IMR-90 (cell line): ENCODE results near the gene APP. TPM values are rescaled to one million over a fixed set of nuclear protein-coding genes. Genes with fewer than 3 reads are reported as not detected.

ENCODE experiments used
- ATAC-seq: fragments of 200-7000 bp; cut with Tn5 transposase; 2 replicates; pipeline ENCODE4 v1.9.1; 2020; ENCODE audit warnings: low read depth, mild to moderate bottlenecking, moderate library complexity
- BruUV-seq: library from RNA; stranded (reverse); fragments of 400-500 nt; replicated peaks from 2 replicates; lab custom pipeline; 2021; lab: Mats Ljungman, UMichigan
- CTCF ChIA-PET: fragments of 300-600 bp; formaldehyde crosslinking; extraction: SDS; loops from one replicate; lab custom pipeline; 2021; ENCODE audit warnings: antibody characterized with exemption; lab: Yijun Ruan, JAX
- POLR2A ChIA-PET: fragments of 300-600 bp; sonication (Branson Sonifier 250); formaldehyde crosslinking; loops from one replicate; lab custom pipeline; 2022; ENCODE audit warnings: antibody characterized with exemption; ENCODE audit not compliant: unreplicated experiment; lab: Charles Lee
- DNase-seq: peaks from one replicate; pipeline ENCODE4 v3.0.0; 2013
- H2AFZ ChIP-seq: replicated peaks from 2 replicates; pipeline ENCODE3; 2013; ENCODE audit warnings: low read length, mild to moderate bottlenecking; ENCODE audit not compliant: poor library complexity
- H2AK5ac ChIP-seq: 2 replicates; pipeline ENCODE4 v1.6.1; 2013; ENCODE audit warnings: low read depth, low read length, inconsistent platforms
- H2AK9ac ChIP-seq: replicated peaks from 2 replicates; pipeline ENCODE3; 2013; ENCODE audit warnings: mild to moderate bottlenecking, low read depth, low read length, moderate library complexity; ENCODE audit not compliant: poor library complexity
- H2BK120ac ChIP-seq: 2 replicates; pipeline ENCODE4 v1.6.1; 2013; ENCODE audit warnings: low read depth, low read length, inconsistent platforms
- H2BK15ac ChIP-seq: 3 replicates; pipeline ENCODE4 v1.6.1; 2013; ENCODE audit warnings: low read depth, low read length, inconsistent platforms
- H2BK20ac ChIP-seq: 2 replicates; pipeline ENCODE4 v1.6.1; 2013; ENCODE audit warnings: low read depth, mild to moderate bottlenecking, inconsistent platforms, low read length, moderate library complexity
- H2BK5ac ChIP-seq: 2 replicates; pipeline ENCODE4 v1.6.1; 2013; ENCODE audit warnings: mild to moderate bottlenecking, low read depth, low read length, inconsistent platforms; ENCODE audit not compliant: poor library complexity, severe bottlenecking
- H3K14ac ChIP-seq: replicated peaks from 2 replicates; pipeline ENCODE4 v1.6.1; 2013; ENCODE audit warnings: low read depth, low read length, inconsistent platforms
- H3K18ac ChIP-seq: 2 replicates; pipeline ENCODE4 v1.6.1; 2013; ENCODE audit warnings: low read depth, low read length, control low read depth
- H3K23ac ChIP-seq: 2 replicates; pipeline ENCODE4 v1.6.1; 2013; ENCODE audit warnings: low read depth, low read length, inconsistent platforms
- H3K27ac ChIP-seq: 2 replicates; pipeline ENCODE4 v1.5.1; 2013; ENCODE audit warnings: mild to moderate bottlenecking, control low read depth, low read length; ENCODE audit not compliant: insufficient read depth
- H3K27me3 ChIP-seq: 2 replicates; pipeline ENCODE4 v1.6.1; 2013; ENCODE audit warnings: low read length; ENCODE audit not compliant: control insufficient read depth, insufficient read depth
- H3K36me3 ChIP-seq: 2 replicates; pipeline ENCODE4 v1.6.1; 2013; ENCODE audit warnings: low read length, mixed read lengths; ENCODE audit not compliant: control insufficient read depth, insufficient read depth
- H3K4ac ChIP-seq: 2 replicates; pipeline ENCODE4 v1.6.1; 2013; ENCODE audit warnings: low read depth, low read length, inconsistent platforms
- H3K4me1 ChIP-seq: 2 replicates; pipeline ENCODE4 v1.6.1; 2013; ENCODE audit warnings: low read length, mixed read lengths; ENCODE audit not compliant: control insufficient read depth, insufficient read depth
- H3K4me2 ChIP-seq: 2 replicates; pipeline ENCODE4 v1.6.1; 2013; ENCODE audit warnings: low read depth, mild to moderate bottlenecking, control low read depth, low read length, moderate library complexity
- H3K4me3 ChIP-seq: 2 replicates; pipeline ENCODE4 v1.5.1; 2013; ENCODE audit warnings: low read depth, mild to moderate bottlenecking, control low read depth, low read length, moderate library complexity; ENCODE audit not compliant: insufficient read depth
- H3K56ac ChIP-seq: 2 replicates; pipeline ENCODE4 v1.6.1; 2013; ENCODE audit warnings: low read length, inconsistent platforms; ENCODE audit not compliant: insufficient read depth; ENCODE audit errors: extremely low read depth
- H3K79me1 ChIP-seq, 2 experiments: 2 replicates each; pipeline ENCODE4 v1.6.1; 2013; ENCODE audit warnings: low read length in 2 of 2, inconsistent platforms in 1 of 2, low read depth in 1 of 2
- H3K9ac ChIP-seq: 2 replicates; pipeline ENCODE4 v1.6.1; 2013; ENCODE audit warnings: low read depth, low read length, control low read depth
- H3K9me1 ChIP-seq: 2 replicates; pipeline ENCODE4 v1.6.1; 2013; ENCODE audit warnings: low read length, inconsistent platforms; ENCODE audit not compliant: insufficient read depth
- H3K9me3 ChIP-seq: 2 replicates; pipeline ENCODE4 v1.6.1; 2013; ENCODE audit warnings: low read length; ENCODE audit not compliant: control insufficient read depth, insufficient read depth
- H4K20me1 ChIP-seq: 2 replicates; pipeline ENCODE4 v1.6.1; 2013; ENCODE audit warnings: low read length, inconsistent platforms; ENCODE audit not compliant: insufficient read depth
- H4K5ac ChIP-seq: 2 replicates; pipeline ENCODE4 v1.6.1; 2013; ENCODE audit warnings: mild to moderate bottlenecking, low read depth, low read length, control low read depth
- H4K8ac ChIP-seq, 2 experiments: 2 replicates each; pipeline ENCODE4 v1.6.1; 2013; ENCODE audit warnings: low read depth in 2 of 2, low read length in 2 of 2, control low read depth in 1 of 2, inconsistent platforms in 1 of 2
- H4K91ac ChIP-seq: 2 replicates; pipeline ENCODE4 v1.6.1; 2013; ENCODE audit warnings: low read depth, low read length, inconsistent platforms; ENCODE audit not compliant: insufficient read depth
- BHLHE40 ChIP-seq: fragments of 150-350 bp; IDR thresholded peaks from 2 replicates; pipeline ENCODE4 v1.6.1; 2016; ENCODE audit warnings: mild to moderate bottlenecking, low read depth, low read length
- CEBPB ChIP-seq: IDR thresholded peaks from 2 replicates; pipeline ENCODE4 v1.6.1; 2012; ENCODE audit warnings: low read depth, low read length, improper control_type of control experiment
- CHD1 ChIP-seq: IDR thresholded peaks from 2 replicates; pipeline ENCODE4 v1.6.1; 2012; ENCODE audit warnings: low read depth, low read length, improper control_type of control experiment
- FOS ChIP-seq: fragments of 150-350 bp; IDR thresholded peaks from 2 replicates; pipeline ENCODE4 v1.6.1; 2016; ENCODE audit warnings: low read depth, low read length
- MAZ ChIP-seq: IDR thresholded peaks from 2 replicates; pipeline ENCODE4 v1.6.1; 2012; ENCODE audit warnings: low read depth, mild to moderate bottlenecking, low read length, improper control_type of control experiment, moderate library complexity, borderline replicate concordance
- MXI1 ChIP-seq: IDR thresholded peaks from 2 replicates; pipeline ENCODE4 v1.6.1; 2012; ENCODE audit warnings: low read depth, mild to moderate bottlenecking, low read length, moderate library complexity, borderline replicate concordance
- NFE2L2 ChIP-seq: fragments of 150-350 bp; IDR thresholded peaks from 2 replicates; pipeline ENCODE4 v1.6.1; 2016; ENCODE audit warnings: low read depth, mild to moderate bottlenecking, low read length
- POLR2A ChIP-seq: IDR thresholded peaks from 2 replicates; pipeline ENCODE4 v1.6.1; 2012; ENCODE audit warnings: mild to moderate bottlenecking, low read depth, low read length
- RAD21 ChIP-seq: IDR thresholded peaks from 2 replicates; pipeline ENCODE4 v1.6.1; 2012; ENCODE audit warnings: low read length, improper control_type of control experiment
- RCOR1 ChIP-seq: IDR thresholded peaks from 2 replicates; pipeline ENCODE4 v1.6.1; 2012; ENCODE audit warnings: mild to moderate bottlenecking, low read length, improper control_type of control experiment; ENCODE audit not compliant: insufficient replicate concordance
- RFX5 ChIP-seq: IDR thresholded peaks from 2 replicates; pipeline ENCODE4 v1.8.0; 2012; ENCODE audit warnings: low read depth, mild to moderate bottlenecking, low read length, moderate library complexity
- SMC3 ChIP-seq: fragments of 150-350 bp; IDR thresholded peaks from 2 replicates; pipeline ENCODE4 v1.6.1; 2016; ENCODE audit warnings: low read depth, mild to moderate bottlenecking, antibody characterized with exemption, low read length, moderate library complexity
- WGBS, 2 experiments: methylation state at CpG; one replicate each; pipeline versions ENCODE4 v1.1.5 to v1.1.7; 2013; ENCODE audit warnings: missing lambda C conversion rate in 2 of 2; ENCODE audit not compliant: insufficient read length in 1 of 2; ENCODE audit errors: extremely low coverage in 2 of 2; 5-methylcytosine and 5-hydroxymethylcytosine counted together
- dilution Hi-C: fragments of 300-500 bp; cut with HindIII; formaldehyde crosslinking; loops from one replicate; pipeline ENCODE4 v1.14.3; 2018; ENCODE audit warnings: low sequenced_read_pairs; ENCODE audit not compliant: unreplicated experiment
- in situ Hi-C: fragments of 300-500 bp; cut with MboI; formaldehyde crosslinking; loops from 3 replicates; pipeline ENCODE4 v1.14.3; 2019; ENCODE audit warnings: low sequenced_read_pairs, inconsistent platforms, mixed read lengths
- intact Hi-C: fragments of 100-400 bp; cut with micrococcal nuclease; formaldehyde crosslinking; loops from 2 replicates; pipeline ENCODE4 v1.10.0; 2022
- polyA plus RNA-seq, 3 experiments: library from polyadenylated mRNA; depleted of rRNA; stranded (reverse); fragments of >200 nt; gene quantifications; 2 replicates each; pipeline ENCODE4 v1.2.3, GENCODE V29; 2012; ENCODE audit warnings: low replicate concordance in 1 of 3
- total RNA-seq: library from RNA; depleted of rRNA; stranded (reverse); fragments of >200 nt; gene quantifications from 2 replicates; pipeline ENCODE4 v1.2.3, GENCODE V29; 2012
- TF ChIP-seq, protein P1 (sequence below): fragments of 150-350 bp; IDR thresholded peaks from 2 replicates; pipeline ENCODE4 v1.6.1; 2017; ENCODE audit warnings: mild to moderate bottlenecking, antibody characterized with exemption, low read length, low read depth
- TF ChIP-seq, protein P2 (sequence below): fragments of 150-350 bp; IDR thresholded peaks from 2 replicates; pipeline ENCODE4 v1.6.1; 2016; ENCODE audit warnings: low read depth, mild to moderate bottlenecking, low read length, moderate library complexity, borderline replicate concordance
- TF ChIP-seq, protein P3 (sequence below): conservative IDR thresholded peaks from 2 replicates; pipeline ENCODE4 v1.5.1; 2012; ENCODE audit warnings: mild to moderate bottlenecking, low read depth, low read length, improper control_type of control experiment

APP gene
- total and polyA plus RNA-seq, 2 of the 4 experiments (the other 2 are of a cell fraction), result 191 to 530 TPM

DNA sequence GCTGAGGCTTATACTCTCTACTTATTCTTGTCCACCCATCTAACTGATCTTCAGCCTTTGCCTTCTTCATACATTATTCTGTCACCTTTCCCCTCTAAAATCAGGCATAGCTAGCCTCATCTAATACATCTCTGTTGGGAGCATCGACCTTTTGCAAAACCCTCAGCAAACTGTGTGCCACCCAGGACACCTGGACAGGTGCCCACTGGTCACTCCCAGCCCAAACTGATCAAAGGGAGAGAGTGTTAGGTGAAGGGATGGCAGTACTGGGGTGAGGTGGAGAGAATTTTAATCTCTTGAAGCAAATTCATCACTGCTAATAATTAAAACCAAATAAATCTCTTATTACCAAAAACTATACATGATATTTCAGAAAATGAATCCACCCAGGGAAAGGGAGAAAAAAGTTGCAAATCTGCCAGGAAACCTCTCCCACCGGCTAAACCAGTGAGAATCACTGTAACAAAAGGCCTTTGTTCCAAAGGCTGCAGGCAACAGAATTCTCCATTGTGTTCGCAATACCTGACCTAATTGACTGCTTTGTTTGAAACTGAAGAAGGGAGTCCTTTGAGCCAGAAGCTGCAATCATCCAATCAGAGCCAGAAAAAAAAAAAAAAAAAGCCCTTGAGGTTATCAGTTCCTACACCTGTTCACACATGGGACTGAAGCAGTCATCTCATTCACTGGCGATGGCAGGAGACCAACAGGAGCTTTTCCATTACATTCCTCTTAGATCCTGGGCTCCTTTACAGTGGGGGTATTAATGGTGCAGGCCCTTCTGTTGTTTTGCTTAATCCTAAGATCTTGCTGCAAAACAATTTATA is 172.6 kb downstream of the APP start:
- Histone ChIP-seq H4K5ac (no peak overlapping the region), H4K8ac (no peak overlapping the region), H3K27ac (no peak overlapping the region), H3K56ac (no peak overlapping the region), H3K23ac (no peak overlapping the region), H2BK120ac (no peak overlapping the region), H3K4me3 (no peak overlapping the region), H2AK9ac (no peak overlapping the region), H3K4me2 (no peak overlapping the region), H3K9me3 (no peaks in the 10 kb centered on the region), H3K18ac (no peak overlapping the region), H3K79me1 (peaks cover 9 to 13% of the 10 kb centered on the region in 2 experiments), H3K27me3 (no peaks in the 10 kb centered on the region), H3K4ac (no peak overlapping the region), H3K36me3 (peaks cover 11% of the 10 kb centered on the region), H3K9me1 (0 out of 2 replicates have a peak, but pooled peaks cover 3% of the 10 kb centered on the region), H2BK20ac (no peak overlapping the region), H4K91ac (no peak overlapping the region), H4K20me1 (no peaks in the 10 kb centered on the region), H3K4me1 (no peaks in the 10 kb centered on the region), H2AK5ac (no peak overlapping the region), H3K14ac (no peak overlapping the region), H2BK5ac (no peak overlapping the region), H2AFZ (no peak overlapping the region), H3K9ac (no peak overlapping the region), H2BK15ac (no peak overlapping the region)
- CTCF ChIA-PET, result no interaction called here
- intact Hi-C loops (no loop called here), dilution Hi-C loops (no loop called here), in situ Hi-C loops (no loop called here)
- no TSS peak for BruUV-seq
- POLR2A ChIA-PET, result no interaction called here
- DNase-seq (no peak), ATAC-seq (no peak)
- no CpG with 5 or more reads among the region's 4 CpGs for WGBS, 2 experiments
- TF ChIP-seq MXI1, result no peak
- no peak for TF ChIP-seq SMC3
- TF ChIP-seq CEBPB, result no peak
- TF ChIP-seq POLR2A, result no peak
- TF ChIP-seq RAD21, result no peak
- no peak for TF ChIP-seq BHLHE40
- TF ChIP-seq RFX5, result no peak
- TF ChIP-seq CHD1, result no peak
- TF ChIP-seq FOS, result no peak
- no peak for TF ChIP-seq RCOR1
- TF ChIP-seq NFE2L2, result no peak
- TF ChIP-seq MAZ, result no peak
- TF ChIP-seq, protein P1, sequence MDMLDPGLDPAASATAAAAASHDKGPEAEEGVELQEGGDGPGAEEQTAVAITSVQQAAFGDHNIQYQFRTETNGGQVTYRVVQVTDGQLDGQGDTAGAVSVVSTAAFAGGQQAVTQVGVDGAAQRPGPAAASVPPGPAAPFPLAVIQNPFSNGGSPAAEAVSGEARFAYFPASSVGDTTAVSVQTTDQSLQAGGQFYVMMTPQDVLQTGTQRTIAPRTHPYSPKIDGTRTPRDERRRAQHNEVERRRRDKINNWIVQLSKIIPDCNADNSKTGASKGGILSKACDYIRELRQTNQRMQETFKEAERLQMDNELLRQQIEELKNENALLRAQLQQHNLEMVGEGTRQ, result no peak
- TF ChIP-seq, protein P2, sequence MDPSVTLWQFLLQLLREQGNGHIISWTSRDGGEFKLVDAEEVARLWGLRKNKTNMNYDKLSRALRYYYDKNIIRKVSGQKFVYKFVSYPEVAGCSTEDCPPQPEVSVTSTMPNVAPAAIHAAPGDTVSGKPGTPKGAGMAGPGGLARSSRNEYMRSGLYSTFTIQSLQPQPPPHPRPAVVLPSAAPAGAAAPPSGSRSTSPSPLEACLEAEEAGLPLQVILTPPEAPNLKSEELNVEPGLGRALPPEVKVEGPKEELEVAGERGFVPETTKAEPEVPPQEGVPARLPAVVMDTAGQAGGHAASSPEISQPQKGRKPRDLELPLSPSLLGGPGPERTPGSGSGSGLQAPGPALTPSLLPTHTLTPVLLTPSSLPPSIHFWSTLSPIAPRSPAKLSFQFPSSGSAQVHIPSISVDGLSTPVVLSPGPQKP, result no peak
- TF ChIP-seq, protein P3, sequence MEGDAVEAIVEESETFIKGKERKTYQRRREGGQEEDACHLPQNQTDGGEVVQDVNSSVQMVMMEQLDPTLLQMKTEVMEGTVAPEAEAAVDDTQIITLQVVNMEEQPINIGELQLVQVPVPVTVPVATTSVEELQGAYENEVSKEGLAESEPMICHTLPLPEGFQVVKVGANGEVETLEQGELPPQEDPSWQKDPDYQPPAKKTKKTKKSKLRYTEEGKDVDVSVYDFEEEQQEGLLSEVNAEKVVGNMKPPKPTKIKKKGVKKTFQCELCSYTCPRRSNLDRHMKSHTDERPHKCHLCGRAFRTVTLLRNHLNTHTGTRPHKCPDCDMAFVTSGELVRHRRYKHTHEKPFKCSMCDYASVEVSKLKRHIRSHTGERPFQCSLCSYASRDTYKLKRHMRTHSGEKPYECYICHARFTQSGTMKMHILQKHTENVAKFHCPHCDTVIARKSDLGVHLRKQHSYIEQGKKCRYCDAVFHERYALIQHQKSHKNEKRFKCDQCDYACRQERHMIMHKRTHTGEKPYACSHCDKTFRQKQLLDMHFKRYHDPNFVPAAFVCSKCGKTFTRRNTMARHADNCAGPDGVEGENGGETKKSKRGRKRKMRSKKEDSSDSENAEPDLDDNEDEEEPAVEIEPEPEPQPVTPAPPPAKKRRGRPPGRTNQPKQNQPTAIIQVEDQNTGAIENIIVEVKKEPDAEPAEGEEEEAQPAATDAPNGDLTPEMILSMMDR, result no peak
